Kasumi-1 (cell line): Measurements from ENCODE around the gene CD63.
A peak's percentile ranks its signal among the peaks of the same experiment; 100 is the strongest.
"Not testable (repeated sequence)": the region's sequence is repeated elsewhere in the genome, so short reads cannot be mapped to it uniquely, and the experiment has no call there.

Source experiments
- DNase-seq, 2 experiments: peaks; one replicate each; lab custom pipeline; 2025; lab: John Stamatoyannopoulos, UW

Gene CD63, protein sequence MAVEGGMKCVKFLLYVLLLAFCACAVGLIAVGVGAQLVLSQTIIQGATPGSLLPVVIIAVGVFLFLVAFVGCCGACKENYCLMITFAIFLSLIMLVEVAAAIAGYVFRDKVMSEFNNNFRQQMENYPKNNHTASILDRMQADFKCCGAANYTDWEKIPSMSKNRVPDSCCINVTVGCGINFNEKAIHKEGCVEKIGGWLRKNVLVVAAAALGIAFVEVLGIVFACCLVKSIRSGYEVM

DNA sequence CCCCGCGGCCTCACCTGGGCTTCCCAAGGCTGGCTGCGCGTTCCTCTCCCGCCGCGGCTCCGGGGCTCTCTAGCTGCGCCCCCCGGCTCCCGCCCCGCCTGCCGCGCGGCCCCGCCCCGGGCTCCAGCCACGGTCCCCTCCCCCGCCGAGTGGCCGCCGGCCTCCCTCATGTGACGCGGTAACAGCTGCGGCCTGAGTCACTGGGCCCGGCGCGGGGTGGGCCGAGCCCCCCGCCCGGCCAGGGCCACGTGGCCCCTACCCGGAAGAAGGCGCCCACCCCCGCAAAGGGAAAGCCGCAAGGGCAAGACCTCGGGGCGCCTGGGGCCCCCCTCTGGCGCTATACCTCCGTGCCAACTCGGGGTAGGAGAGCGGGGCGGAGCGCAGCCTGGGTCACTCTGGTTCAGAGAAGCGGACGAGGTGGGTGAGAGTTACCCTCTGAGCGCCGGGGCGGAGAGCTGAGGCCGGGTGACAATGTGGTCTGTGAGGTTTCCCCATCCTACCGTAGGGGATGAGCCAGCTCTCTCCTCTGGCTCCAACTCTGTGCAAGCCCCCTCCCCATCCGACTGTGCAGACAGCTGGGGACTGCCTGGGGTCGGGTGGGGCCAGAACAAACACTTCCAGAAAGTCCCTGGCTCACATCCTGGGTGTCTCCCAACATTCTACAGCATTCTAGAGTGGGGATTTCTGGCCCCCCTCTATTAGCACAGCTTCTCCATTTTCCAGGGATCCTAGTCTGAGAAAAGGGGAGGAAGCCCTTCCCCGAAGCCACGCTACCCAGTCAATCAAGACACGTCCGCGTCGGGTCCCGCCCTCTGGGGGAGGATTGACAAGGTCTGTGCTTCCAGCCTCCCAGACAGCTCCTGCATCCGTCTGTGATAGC lies at the start of gene CD63:
CD63 (minus strand) TSS at position 71 of the 880 bp plus-strand sequence. CDS start 668 bp downstream, outside the sequence.
- DNase-seq: peak; percentile 90 to 91

DNA sequence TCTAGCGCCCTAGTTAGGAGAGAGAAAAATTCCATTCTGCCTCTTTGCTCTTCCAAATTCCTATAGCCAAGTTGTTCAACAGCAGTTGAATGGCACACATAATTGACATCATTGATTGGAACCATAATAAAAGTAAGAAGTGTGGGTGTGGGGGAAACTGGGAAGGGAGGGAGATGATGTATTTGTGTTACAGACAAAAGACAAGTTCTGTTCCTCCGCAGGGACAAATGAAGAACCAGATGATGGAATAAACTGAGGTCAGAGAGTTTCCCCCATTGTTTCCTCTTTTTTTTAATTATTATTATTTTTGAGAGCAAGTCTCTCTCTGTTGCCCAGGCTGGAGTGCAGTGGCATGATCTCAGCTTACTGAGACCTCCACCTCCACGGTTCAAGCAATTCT lies 49.0 kb upstream of the CD63 start:
- no peak for DNase-seq

DNA sequence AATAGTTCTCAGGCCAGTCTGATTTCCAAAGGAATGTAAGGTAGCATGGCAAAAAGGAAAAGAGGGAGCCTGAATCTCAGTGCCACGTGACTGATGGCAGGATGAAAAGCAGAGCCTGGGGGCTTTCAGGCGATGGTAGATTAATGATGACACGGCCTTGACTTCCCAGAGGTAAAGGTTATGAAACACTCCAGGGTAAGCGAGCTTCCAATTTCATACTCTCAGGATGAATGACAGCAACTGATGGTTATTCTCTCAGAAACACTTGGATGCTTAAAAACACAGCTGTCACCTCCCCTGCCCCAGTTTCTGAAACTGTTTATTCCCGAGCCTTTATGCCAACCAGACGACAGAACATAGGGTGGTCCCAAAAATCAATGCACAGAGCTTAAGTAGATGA lies 42.9 kb upstream of the CD63 start:
- no peak for DNase-seq

DNA sequence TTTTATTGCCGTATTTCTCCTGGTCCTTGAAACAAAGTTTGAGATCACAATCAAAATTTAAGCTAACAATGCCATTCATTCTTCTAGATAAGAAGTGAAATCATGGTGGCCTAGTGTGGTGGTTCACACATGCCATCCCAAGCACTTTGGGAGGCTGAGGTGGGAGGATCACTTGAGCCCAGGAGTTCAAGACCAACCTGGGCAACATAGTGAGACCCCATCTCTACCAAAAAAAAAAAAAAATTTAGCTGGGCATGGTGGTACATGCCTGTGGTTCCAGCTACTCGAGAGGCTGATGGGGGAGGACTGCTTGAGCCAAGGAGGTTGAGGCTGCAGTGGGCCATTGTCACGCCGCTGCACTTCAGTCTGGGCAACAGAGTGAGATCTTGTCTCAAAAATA lies 38.3 kb upstream of the CD63 start:
- DNase-seq: no peak

DNA sequence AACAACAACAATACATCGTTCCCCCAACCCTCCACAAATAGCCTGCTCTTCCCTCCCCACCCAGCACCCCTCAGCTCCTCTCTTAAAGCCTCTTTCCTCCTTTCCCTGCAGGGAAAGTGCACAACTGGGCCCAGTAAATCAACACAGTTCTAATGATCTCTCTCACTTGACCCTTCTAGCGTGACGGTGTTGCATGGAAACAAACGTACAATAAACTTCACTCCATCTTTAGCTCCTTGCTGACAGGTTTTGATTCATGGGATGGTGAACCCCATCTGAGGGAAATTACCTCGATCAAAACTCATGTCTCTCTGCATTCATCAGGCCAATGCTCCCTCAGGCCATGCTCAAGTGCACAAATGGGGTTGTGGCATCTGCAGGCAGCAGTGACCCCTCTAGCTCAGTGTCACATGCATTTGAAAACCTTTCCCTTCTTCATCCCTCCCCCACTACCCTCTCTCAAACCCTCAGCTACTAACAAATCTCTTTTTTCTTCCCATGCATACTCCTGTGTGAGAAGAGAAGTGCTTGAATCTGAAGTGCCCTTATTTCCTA lies 37.0 kb upstream of the CD63 start:
- no peak for DNase-seq

DNA sequence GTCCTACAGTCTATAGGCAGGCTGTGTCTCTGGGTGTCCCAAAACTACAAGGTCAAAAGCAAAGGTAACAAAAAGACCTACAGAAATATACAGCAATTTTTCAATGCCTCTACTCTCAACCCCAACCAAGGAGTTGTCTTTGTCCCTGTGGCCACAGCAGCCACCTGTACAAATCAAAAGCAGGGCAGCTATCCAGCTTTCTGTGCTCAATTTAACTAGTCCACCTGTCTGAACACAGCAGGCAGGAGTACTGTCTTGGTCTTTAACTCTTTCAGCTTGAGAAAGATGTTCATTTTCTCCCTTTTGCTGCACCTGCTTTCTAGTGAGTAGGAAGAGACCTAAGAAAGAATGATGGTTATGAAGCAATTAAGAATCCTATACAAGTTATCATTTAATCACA lies 33.8 kb upstream of the CD63 start:
- no peak for DNase-seq

DNA sequence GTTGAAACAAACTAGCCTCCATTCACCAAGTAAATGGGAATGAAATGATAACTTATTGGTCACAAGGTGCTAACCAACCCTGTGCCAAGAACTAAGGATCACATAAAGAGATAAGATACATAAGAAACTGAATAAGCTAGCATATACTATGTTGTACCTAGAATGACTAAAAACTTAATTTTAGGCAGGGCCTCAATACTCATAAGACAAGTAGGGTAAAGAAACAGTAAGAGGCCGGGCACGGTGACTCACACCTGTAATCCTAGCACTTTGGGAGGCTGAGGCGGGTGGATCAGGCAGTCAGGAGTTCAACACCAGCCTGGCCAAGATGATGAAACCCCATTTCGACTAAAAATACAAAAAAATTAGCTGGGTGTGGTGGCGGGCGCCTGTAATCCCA lies 31.9 kb upstream of the CD63 start:
- DNase-seq: no peak

DNA sequence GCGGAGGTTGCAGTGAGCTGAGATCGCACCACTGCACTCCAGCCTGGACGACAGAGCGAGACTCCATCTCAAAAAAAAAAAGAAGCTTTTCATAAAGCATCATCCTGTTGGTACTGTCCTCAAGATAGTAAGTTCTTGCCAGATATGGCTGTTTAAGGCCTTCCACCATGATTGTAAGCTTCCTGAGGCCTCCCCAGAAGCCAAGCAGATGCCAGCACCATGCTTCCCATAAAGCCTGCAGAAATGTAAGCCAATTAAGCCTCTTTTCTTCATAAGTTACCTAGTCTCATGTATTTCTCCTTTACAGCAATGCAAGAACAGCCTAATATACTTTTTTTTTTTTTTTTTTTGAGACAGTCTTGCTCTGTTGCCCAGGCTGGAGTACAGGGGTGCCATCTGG lies 29.8 kb upstream of the CD63 start:
- not testable (repeated sequence) for DNase-seq

DNA sequence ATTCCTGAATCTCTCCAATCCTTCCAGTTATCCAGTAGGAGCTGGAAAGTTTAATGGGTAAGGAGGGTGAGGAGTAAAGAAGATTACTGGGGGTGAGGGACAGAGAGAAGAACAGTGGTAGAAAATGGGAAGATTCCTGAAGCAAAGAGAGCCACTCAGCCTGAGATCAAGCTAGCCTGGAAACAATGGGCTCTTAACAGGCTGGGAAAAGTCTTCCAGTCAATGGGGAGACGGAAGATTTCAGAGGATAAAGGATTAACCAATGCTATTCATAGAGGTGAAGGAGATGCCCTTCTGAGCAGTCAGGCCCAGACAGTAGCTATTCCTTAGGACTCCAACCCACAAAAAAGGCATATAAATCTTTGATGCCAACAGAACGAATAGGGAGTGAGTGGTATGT lies 28.9 kb upstream of the CD63 start:
- no peak for DNase-seq

DNA sequence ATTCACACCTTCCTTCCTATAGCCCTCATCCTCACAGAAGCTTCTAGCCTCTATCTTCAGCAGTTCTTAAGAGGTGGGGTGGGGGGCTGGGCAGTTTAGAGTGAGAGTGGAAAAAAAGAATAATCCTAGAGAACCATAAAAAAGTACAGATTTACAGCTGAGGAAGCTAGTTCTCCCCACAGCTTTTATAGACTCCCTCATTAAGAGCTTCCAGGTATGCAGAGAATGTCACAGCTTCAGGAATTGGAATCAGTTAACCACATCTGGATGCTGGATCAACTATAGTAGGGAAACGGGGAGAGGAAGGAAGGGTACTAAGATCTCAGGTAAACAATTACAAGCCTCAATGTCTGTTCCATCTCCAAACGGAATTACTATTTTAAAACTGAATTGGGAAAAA lies 26.4 kb upstream of the CD63 start:
- no peak for DNase-seq

DNA sequence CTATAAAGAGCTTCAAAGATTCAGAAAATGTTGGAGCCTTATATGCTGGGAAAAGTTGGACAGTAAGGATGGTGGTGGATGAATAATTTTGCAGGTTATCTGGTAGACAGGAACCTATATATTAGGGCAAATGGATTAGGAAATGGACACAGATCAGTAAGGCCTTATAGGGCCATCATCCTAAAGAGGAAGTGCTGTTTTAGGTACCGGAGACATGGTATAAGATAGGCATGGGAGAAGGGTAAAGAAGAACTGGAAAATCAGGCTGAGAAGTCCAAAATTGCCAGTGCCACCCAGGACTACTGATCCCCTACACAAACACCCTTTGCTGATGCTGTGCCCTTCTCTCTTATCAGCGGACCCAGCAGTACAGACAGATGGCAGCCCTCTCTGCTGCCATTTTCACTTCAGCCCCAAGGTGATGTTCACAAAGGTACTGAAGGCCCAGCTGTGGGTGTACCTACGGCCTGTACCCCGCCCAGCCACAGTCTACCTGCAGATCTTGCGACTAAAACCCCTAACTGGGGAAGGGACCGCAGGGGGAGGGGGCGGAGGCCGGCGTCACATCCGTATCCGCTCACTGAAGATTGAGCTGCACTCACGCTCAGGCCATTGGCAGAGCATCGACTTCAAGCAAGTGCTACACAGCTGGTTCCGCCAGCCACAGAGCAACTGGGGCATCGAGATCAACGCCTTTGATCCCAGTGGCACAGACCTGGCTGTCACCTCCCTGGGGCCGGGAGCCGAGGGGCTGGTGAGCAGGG lies 19.6 kb upstream of the CD63 start:
- no peak for DNase-seq

DNA sequence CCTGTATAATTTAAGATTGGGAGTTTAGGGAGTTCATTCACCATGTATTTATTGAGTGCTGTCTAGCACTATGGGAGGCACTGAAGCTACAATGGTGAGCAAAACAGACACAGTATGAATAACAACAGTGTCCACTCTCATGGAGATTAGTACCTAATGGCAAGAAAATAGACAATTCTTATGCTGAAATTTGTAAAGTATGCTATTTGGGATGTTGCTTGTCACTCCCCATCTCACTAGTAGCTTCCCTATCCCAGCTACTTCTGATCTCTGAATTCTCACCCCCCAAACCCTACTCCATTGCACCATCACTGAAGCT lies 18.1 kb upstream of the CD63 start:
- no peak for DNase-seq

DNA sequence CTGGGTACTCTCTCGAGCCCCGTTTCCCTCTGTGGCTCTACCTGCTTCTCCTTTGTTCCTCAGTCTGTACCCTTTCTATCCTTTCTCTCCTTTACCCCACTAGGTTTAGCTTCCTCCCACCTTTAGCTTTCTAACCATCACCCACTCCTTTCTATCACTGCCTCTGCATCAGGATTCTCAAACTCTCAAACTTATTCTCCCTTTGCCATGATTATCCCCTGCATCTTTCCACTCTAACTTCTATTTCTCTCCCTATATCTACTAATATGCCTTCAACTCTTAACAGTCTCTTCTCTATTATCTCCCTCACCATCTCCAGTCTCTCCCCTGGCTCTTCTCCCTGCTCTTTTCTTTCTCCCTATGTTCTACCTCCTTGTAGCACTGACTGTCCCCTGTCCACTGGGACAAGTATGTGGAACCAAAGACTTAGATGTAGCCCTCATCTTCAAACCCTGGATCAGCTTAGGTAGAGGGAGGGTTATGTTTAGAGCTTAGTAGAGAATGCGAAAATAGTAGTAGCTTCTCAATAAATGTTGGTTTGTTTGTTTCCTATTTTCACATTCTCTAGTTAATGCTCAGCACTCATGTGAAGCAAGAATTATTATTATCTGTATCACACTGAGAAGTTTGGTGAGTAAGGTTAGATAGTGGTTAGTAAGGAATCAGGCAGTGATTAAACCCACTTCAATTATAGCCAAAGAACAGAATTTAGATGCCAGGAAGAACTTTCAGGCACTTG lies 17.5 kb upstream of the CD63 start:
- no peak for DNase-seq

DNA sequence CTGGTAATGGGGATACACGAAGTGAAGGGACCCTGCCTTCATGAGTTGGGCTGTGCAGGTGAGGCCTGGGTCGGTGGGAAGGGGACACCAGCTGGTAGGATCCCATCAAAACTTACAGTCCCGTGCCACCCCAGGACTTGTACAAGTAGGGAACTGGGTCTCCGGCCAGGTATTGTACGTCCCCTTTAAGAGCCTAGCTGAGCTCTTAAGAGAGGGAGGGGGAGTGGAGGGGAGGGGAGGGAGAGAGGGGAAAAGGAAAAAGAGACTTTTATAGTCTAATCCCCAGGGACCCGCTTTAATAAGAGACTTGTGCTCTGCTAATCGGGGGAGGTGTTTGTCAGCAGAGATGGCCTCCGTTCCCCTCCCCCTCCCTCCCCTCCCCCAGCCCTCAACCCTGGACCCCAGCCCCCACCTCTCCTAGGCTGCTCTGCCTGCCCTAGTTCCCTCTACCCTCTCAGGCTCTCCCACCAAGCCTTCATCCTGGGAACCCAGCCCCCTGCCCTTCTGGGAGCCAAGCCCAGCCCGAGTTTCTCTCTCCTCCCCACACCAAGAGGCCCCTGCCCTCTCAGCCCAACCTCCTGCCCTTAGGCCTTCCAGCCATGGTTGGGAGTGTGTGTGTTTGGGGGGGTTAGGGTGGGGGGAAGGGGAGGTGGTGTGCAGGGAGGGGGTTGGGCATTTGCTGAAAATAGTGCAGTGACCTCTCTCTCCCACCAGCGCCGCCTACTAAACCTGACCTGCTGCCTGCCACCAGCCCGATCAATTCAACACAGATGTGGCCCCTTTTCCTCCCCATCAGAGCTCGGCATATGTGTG lies 16.8 kb upstream of the CD63 start:
- DNase-seq: no peak

DNA sequence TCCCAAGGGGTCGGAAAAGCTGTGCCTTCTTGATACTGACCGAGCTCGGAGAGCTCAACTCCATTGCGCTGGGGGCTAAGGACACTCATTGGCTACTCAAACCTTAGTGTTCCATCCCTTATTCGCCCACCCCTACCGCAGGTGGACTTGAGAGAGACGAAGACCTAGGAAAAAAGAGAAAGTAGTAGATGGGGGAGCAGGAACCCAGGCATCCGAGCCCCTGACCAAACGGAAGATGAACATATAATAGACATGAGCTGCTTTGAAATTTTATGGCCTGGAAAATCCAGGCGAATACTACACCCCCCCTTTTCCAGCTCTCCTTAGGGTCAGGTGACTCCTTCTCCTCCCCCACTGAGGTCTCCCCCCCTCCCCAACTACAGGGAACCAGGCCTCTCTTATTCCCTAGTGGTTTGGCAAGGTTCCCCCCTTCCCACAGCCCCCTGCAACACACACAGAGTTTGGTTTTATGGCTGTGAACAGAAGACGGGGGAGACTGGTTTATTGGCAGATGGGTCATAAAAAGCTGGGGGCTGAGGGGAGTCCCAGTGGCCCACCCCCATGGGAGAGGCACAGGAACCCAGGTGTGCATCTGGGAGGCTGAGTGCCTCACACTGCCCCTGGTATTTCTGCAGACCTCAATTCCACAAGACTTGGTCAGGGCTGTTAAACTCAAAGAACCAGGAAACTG lies 15.7 kb upstream of the CD63 start:
- DNase-seq: no peak

DNA sequence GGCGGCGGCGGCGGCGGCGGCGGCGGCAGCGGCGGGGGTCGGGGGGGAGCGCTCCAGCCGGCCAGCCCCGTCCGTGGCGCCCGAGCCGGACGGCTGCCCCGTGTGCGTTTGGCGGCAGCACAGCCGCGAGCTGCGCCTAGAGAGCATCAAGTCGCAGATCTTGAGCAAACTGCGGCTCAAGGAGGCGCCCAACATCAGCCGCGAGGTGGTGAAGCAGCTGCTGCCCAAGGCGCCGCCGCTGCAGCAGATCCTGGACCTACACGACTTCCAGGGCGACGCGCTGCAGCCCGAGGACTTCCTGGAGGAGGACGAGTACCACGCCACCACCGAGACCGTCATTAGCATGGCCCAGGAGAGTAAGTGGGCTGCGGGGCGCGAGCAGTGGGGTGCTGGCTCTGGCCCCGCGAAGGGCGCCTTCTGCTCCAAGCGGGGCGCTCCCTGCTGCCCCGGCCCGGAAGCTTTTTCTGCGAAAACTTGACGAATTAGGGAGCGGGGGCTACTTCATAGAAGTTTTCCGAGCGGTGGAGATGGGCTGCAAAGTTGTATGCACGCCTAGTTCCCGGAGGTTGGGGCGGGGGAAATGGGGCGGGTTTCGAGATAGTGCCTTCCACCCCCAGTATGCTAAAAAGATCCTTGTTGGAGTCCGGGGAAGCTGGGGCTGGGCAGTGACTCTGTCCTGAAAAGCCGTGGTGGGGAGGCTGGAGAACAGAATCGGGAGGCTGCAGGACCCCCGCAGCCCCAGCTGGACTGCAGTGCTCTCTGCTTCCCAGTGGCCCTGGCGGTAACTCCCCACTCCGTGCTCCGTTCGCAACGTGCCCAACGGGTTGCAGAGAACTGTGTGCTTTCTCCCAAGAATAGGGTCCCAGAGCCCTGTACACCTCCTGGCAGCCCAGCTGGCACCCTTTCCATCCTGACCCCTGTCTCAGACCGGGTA lies 14.9 kb upstream of the CD63 start:
- peak; percentile 43 for DNase-seq

DNA sequence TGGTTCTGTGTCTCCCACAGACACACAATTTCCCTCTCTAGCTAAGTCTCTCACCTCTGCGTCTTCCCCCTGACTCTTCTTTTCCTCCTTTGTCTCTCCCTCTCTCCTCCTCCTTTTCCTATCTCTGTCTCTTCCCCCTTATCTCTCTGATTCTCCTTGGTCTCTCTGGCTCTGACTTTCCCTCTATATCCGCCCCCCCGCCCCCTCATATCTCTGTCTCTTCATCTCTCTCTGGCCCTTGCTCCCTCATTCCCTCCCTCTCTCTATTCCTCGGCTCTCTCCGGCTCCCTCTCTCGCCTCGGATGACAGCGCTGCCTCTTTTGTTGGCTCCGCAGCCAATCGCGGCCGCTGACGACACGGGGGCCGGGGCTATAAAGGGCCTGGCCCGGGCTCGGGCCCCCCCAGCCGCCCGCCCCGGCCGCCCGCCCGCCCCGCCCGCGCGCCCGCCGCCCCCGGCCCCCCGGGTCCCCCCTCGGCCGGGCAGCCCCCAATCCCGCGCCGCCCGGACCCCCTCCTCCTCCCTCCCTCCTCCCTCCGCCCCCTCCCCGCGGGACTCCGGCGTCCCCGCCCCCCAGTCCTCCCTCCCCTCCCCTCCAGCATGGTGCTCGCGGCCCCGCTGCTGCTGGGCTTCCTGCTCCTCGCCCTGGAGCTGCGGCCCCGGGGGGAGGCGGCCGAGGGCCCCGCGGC lies 14.1 kb upstream of the CD63 start, which contains the start of gene GDF11:
GDF11 (plus strand) TSS at position 404 of the 687 bp plus-strand sequence; CDS start at position 599, 195 bp downstream.
- peak; percentile 62 to 83 for DNase-seq

DNA sequence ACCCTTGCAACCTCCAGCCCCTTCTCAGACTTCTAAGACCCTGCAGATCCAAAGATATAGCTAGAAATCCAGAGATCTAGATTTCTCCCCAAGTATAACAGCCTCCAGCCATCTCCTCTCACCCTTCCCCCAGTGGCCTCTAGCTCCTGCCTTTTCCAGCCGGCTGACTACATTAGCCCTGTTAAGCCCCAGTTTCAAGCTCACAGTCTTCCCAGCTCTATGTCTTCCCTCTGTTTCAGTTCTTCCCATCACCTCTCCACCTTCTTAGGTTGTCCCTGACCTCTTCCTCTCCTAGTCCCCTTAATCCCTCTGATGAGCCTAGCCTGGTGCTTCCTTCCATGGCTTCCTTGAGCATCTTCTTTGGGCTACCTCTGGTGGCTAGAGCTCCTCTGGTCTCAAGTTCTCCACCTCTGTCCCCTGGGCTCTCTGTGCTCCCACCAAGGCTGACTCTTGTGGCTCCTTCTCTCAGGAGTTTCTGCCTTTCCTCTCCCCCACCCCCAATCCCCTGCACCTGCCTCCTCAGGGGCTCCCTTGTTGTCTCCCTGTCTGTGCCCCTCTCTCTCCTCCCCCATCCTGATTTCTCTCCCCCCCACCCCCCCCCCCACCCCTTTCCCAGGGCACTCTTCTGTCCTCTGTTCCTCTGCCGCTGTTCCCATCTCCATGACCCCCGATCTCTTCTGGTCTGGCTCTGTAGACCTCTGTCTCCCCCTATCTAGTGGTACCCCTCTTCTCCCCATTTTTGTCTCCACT lies 13.3 kb upstream of the CD63 start:
- no peak for DNase-seq
